ENCODE data around the gene NIPSNAP2.

GRCh38 chr7:55983537-55983936, 19.2 kb downstream of the NIPSNAP2 start:
- TF ChIP-seq ZNF292 (CRISPR knock-in tag; IDR thresholded peaks at IDR 0.05; ENCODE audit: borderline replicate concordance, low read depth) (no peak), E2F5 (CRISPR knock-in tag; conservative IDR thresholded peaks at IDR 0.05) (no peak)
